ENCODE results near the gene RNH1.

DNA sequence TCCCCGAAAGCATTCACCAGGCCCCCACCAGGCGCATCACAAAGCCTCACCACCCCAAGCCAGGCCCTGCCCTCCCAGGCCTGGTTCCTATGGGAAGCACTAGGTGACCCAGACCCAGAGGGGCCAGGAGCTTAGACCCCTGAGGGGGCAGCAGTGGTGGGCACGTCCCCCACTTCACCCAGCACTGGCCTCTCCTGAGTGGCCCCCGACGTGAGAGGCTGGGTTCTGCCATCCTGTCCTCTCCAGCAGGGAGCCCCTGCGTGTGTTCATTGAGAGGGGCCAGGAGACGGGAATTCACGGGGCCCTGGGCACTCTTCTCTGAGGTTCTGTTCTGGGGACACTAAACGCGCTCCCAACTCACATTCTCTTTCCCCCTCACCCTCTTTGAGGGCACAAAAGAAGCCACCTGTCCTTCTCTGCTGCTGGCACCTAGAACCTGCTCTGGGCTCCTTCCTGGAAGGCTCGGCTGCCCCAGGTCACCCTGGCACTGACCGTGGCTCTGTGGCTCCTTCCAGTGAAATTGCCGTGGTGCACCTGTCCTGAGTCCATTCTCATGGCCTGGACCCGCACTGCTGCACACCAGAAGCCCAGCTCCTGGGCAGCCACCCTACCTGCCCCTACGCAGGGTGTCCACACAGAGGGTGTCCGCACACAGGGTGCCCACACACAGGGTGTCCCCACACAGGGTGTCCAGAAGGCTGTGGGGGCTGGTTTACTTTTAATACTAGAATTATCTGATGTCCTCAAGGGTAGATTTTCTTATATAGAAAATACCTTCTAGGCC is 44.7 kb downstream of the RNH1 start:
- TF ChIP-seq POLR2AphosphoS5 (IDR thresholded peaks at IDR 0.05; ENCODE audit: borderline replicate concordance, low read depth, low read length): no peak
- TF ChIP-seq EZH2 (IDR thresholded peaks at IDR 0.05): no peak

Data from SK-N-MC (cell line).